Right cardiac atrium (tissue), 5 donors: ENCODE measurements around the gene HLA-DQA1. TPM values are rescaled to one million over a fixed set of nuclear protein-coding genes. Genes with fewer than 3 reads are reported as not detected.

ENCODE experiments used
- ATAC-seq, 2 donors: fragments of 200-7000 bp; cut with Tn5 transposase; one replicate each; pipeline versions ENCODE4 v1.8.0 to v1.9.1; 2020; ENCODE audit warnings: moderate library complexity in 2 of 2, mild to moderate bottlenecking in 1 of 2
- DNase-seq, 3 donors: peaks; one replicate each; pipeline ENCODE4 v3.0.0-alpha.2; 2020
- H3K27ac ChIP-seq: one replicate; pipeline ENCODE4 v1.5.1; 2013; ENCODE audit warnings: mild to moderate bottlenecking, low read length, control low read depth, moderate library complexity
- H3K27me3 ChIP-seq: one replicate; pipeline ENCODE4 v1.6.1; 2013; ENCODE audit not compliant: control insufficient read depth, insufficient read depth
- H3K4me1 ChIP-seq: one replicate; pipeline ENCODE4 v1.6.1; 2013; ENCODE audit warnings: low read length; ENCODE audit not compliant: control insufficient read depth, insufficient read depth
- H3K4me3 ChIP-seq: one replicate; pipeline ENCODE4 v1.5.1; 2013; ENCODE audit warnings: low read length, control low read depth
- H3K9me3 ChIP-seq: one replicate; pipeline ENCODE4 v1.6.1; 2013; ENCODE audit warnings: low read length; ENCODE audit not compliant: control insufficient read depth
- WGBS: extraction: QIAGEN DNeasy Blood & Tissue Kit; methylation state at CpG from one replicate; pipeline ENCODE4 v1.1.7; 2013; 5-methylcytosine and 5-hydroxymethylcytosine counted together
- intact Hi-C, 4 donors: fragments of 100-400 bp; cut with DNase I; formaldehyde crosslinking; loops; one replicate each; pipeline versions ENCODE4 v1.11.0 to v1.14.0; 2022 to 2023
- polyA plus RNA-seq: library from polyadenylated mRNA; stranded (reverse); fragments of 200-250 nt; gene quantifications from one replicate; pipeline ENCODE4 v1.2.3, GENCODE V29; 2013
- total RNA-seq, 4 donors: library from RNA; stranded (reverse); fragmentation: NEBNext Ultra II Directional; extraction: Animal tissue kit (Norgen Biotek cat#: 25700); gene quantifications; one replicate each; pipeline ENCODE4 v1.2.1, GENCODE V29; 2021
- donor health status: healthy with polysubstance abuse.
- donor health status: DM: no; HTN: yes; CAD: no.
- donor health status: DM: no; HTN: no; CAD: no.
- donor health status: DM: no; HTN: yes; CAD: no; lungs with severe emphysema.
- donor health status: DM: yes; HTN: yes; CAD: no.

The HLA-DQA1 gene
- total and polyA plus RNA-seq, 5 donors: 6.0 to 18.4 (median 7.7) TPM

- 48% methylated on average over 2 of the region's 2 CpGs for WGBS
- ATAC-seq: no peak
- Histone ChIP-seq H3K27me3 (no peaks in the 10 kb centered on the region), H3K4me3 (no peak overlapping the region), H3K4me1 (no peaks in the 10 kb centered on the region), H3K9me3 (no peaks in the 10 kb centered on the region), H3K27ac (no peak overlapping the region)
- intact Hi-C loops: no loop called here
- no peak for DNase-seq
Measured at GRCh38 chr6:32607988-32608298, 29.3 kb upstream of the HLA-DQA1 start.

- H3K4me3 ChIP-seq: no peak overlapping the region
- H3K27ac ChIP-seq: no peak overlapping the region
- H3K9me3 ChIP-seq: no peaks in the 10 kb centered on the region
- 33% methylated on average over 3 of the region's 3 CpGs for WGBS
- ATAC-seq: no peak
- intact Hi-C loops: no loop called here
- DNase-seq: no peak
- no peaks in the 10 kb centered on the region for H3K27me3 ChIP-seq
- no peaks in the 10 kb centered on the region for H3K4me1 ChIP-seq
Measured at GRCh38 chr6:32608362-32608761, 28.8 kb upstream of the HLA-DQA1 start.

GRCh38 chr6:32609391-32609730 is 27.8 kb upstream of the HLA-DQA1 start:
- DNase-seq (no peak), ATAC-seq (no peak)
- peak overlapping the region; percentile 37 for H3K27ac ChIP-seq
- WGBS: 40% methylated on average over 3 of the region's 3 CpGs
- no peaks in the 10 kb centered on the region for H3K4me1 ChIP-seq
- intact Hi-C loops: no loop called here
- H3K27me3 ChIP-seq: no peaks in the 10 kb centered on the region
- H3K9me3 ChIP-seq: no peaks in the 10 kb centered on the region
- no peak overlapping the region for H3K4me3 ChIP-seq

- H3K9me3 ChIP-seq: no peaks in the 10 kb centered on the region
- ATAC-seq (peak; percentile 97 to 99), DNase-seq (peak in 2 of 3 donors; percentile 31 to 60)
- H3K27ac ChIP-seq: peak overlapping the region; percentile 27
- no peaks in the 10 kb centered on the region for H3K27me3 ChIP-seq
- no peak overlapping the region for H3K4me3 ChIP-seq
- H3K4me1 ChIP-seq: no peaks in the 10 kb centered on the region
- intact Hi-C loops: no loop called here
- 12% methylated on average over 8 of the region's 8 CpGs for WGBS
Measured at GRCh38 chr6:32609731-32610640, 27.2 kb upstream of the HLA-DQA1 start.

GRCh38 chr6:32610682-32611296 is 26.4 kb upstream of the HLA-DQA1 start:
- 23% methylated on average over 3 of the region's 3 CpGs for WGBS
- no peaks in the 10 kb centered on the region for H3K4me1 ChIP-seq
- intact Hi-C loops: no loop called here
- H3K27me3 ChIP-seq: no peaks in the 10 kb centered on the region
- H3K9me3 ChIP-seq: no peaks in the 10 kb centered on the region
- H3K4me3 ChIP-seq: no peak overlapping the region
- H3K27ac ChIP-seq: no peak overlapping the region
- ATAC-seq (no peak), DNase-seq (no peak)

- H3K4me1 ChIP-seq: no peaks in the 10 kb centered on the region
- H3K27ac ChIP-seq: no peak overlapping the region
- intact Hi-C loops: no loop called here
- WGBS: 25% methylated on average over 6 of the region's 6 CpGs
- ATAC-seq (no peak), DNase-seq (no peak)
- no peaks in the 10 kb centered on the region for H3K27me3 ChIP-seq
- H3K9me3 ChIP-seq: no peaks in the 10 kb centered on the region
- no peak overlapping the region for H3K4me3 ChIP-seq
Measured at GRCh38 chr6:32613475-32613874, 23.7 kb upstream of the HLA-DQA1 start.

GRCh38 chr6:32614366-32615081 is 22.7 kb upstream of the HLA-DQA1 start:
- Histone ChIP-seq H3K4me3 (no peak overlapping the region), H3K9me3 (no peaks in the 10 kb centered on the region), H3K27me3 (no peaks in the 10 kb centered on the region), H3K27ac (no peak overlapping the region), H3K4me1 (no peaks in the 10 kb centered on the region)
- DNase-seq (no peak), ATAC-seq (no peak)
- WGBS: 0% methylated on average over 1 of the region's 1 CpG
- intact Hi-C loops: no loop called here

GRCh38 chr6:32615885-32616532 is 21.2 kb upstream of the HLA-DQA1 start:
- H3K4me1 ChIP-seq: no peaks in the 10 kb centered on the region
- no peak for DNase-seq
- WGBS: 33% methylated on average over 3 of the region's 3 CpGs
- H3K9me3 ChIP-seq: no peaks in the 10 kb centered on the region
- no peak overlapping the region for H3K4me3 ChIP-seq
- H3K27me3 ChIP-seq: no peaks in the 10 kb centered on the region
- H3K27ac ChIP-seq: no peak overlapping the region
- intact Hi-C loops: no loop called here
- no peak for ATAC-seq

- intact Hi-C loops: no loop called here
- ATAC-seq (no peak), DNase-seq (no peak)
- H3K27me3 ChIP-seq: no peaks in the 10 kb centered on the region
- no peaks in the 10 kb centered on the region for H3K9me3 ChIP-seq
- no peak overlapping the region for H3K27ac ChIP-seq
- no peak overlapping the region for H3K4me3 ChIP-seq
- no peaks in the 10 kb centered on the region for H3K4me1 ChIP-seq
- 41% methylated on average over 1 of the region's 1 CpG for WGBS
Measured at GRCh38 chr6:32617751-32618150, 19.5 kb upstream of the HLA-DQA1 start.

GRCh38 chr6:32621372-32621771 is 15.8 kb upstream of the HLA-DQA1 start:
- Histone ChIP-seq H3K4me1 (no peaks in the 10 kb centered on the region), H3K27ac (no peak overlapping the region), H3K9me3 (no peaks in the 10 kb centered on the region), H3K27me3 (no peaks in the 10 kb centered on the region), H3K4me3 (no peak overlapping the region)
- ATAC-seq: no peak
- 40% methylated on average over 3 of the region's 3 CpGs for WGBS
- no peak for DNase-seq
- intact Hi-C loops: no loop called here
